HG02852 (cell line): Measurements from ENCODE around the gene OR6T1.

Experiments
- ATAC-seq: cut with Tn5 transposase; IDR thresholded peaks from one replicate; pipeline ENCODE4 v1.9.1; 2021; ENCODE audit warnings: mild to moderate bottlenecking, moderate library complexity; ENCODE audit not compliant: unreplicated experiment

OR6T1 gene

GRCh38 chr11:123943738-123944137 is at the start of gene OR6T1:
Gene OR6T1, minus strand, starts transcription at chr11:123943838. Its CDS starts 0 bp downstream, at chr11:123943838.
- no peak for ATAC-seq

GRCh38 chr11:123979311-123979710 is 35.7 kb upstream of the OR6T1 start:
- no peak for ATAC-seq

- no peak for ATAC-seq
Observed at GRCh38 chr11:123977731-123978347, 34.2 kb upstream of the OR6T1 start, which contains the start of gene OR10S1. Gene OR10S1, minus strand, starts transcription at chr11:123977781. Its CDS starts 117 bp downstream, at chr11:123977664.

GRCh38 chr11:123976770-123977560 is 33.3 kb upstream of the OR6T1 start:
- ATAC-seq, result no peak

GRCh38 chr11:123973816-123974215 is 30.2 kb upstream of the OR6T1 start:
- ATAC-seq, result no peak

- no peak for ATAC-seq
Observed at GRCh38 chr11:123956752-123957151, 13.1 kb upstream of the OR6T1 start.

- no peak for ATAC-seq
Observed at GRCh38 chr11:123945132-123945531, 1.5 kb upstream of the OR6T1 start.

- ATAC-seq, result no peak
Observed at GRCh38 chr11:123942413-123942812, 1.2 kb downstream of the OR6T1 start.

GRCh38 chr11:123939317-123939716 is 4.3 kb downstream of the OR6T1 start, which contains the start of gene OR4D5:
Gene OR4D5, plus strand, starts transcription at chr11:123939617. Its CDS starts 0 bp downstream, at chr11:123939617.
- ATAC-seq, result no peak

- no peak for ATAC-seq
Observed at GRCh38 chr11:123924027-123924426, 19.6 kb downstream of the OR6T1 start.

GRCh38 chr11:123920943-123921342 is 22.7 kb downstream of the OR6T1 start:
- no peak for ATAC-seq

- ATAC-seq, result no peak
Observed at GRCh38 chr11:123905826-123906225, 37.8 kb downstream of the OR6T1 start.

- ATAC-seq, result no peak
Observed at GRCh38 chr11:123904932-123905331, 38.7 kb downstream of the OR6T1 start.

- peak; percentile 98 for ATAC-seq
Observed at GRCh38 chr11:123903932-123904331, 39.7 kb downstream of the OR6T1 start.

- ATAC-seq, result no peak
Observed at GRCh38 chr11:123901867-123902266, 41.8 kb downstream of the OR6T1 start, which contains the start of gene OR8D4. Gene OR8D4, plus strand, starts transcription at chr11:123902167. Its CDS starts 4,265 bp downstream, at chr11:123906432.

GRCh38 chr11:123899792-123900191 is 43.8 kb downstream of the OR6T1 start:
- no peak for ATAC-seq
